Activated CD8-positive, alpha-beta memory T cell treated with anti-CD3 and anti-CD28 coated beads for 4 hours (primary cell): ENCODE results near the gene RNF167.
A peak's percentile ranks its signal among the peaks of the same experiment; 100 is the strongest.

Experiments used
- DNase-seq, 2 donors: peaks; one replicate each; pipeline ENCODE4 v3.0.0-alpha.2; 2020; ENCODE audit warnings: low read depth in 2 of 2

Gene RNF167

DNA sequence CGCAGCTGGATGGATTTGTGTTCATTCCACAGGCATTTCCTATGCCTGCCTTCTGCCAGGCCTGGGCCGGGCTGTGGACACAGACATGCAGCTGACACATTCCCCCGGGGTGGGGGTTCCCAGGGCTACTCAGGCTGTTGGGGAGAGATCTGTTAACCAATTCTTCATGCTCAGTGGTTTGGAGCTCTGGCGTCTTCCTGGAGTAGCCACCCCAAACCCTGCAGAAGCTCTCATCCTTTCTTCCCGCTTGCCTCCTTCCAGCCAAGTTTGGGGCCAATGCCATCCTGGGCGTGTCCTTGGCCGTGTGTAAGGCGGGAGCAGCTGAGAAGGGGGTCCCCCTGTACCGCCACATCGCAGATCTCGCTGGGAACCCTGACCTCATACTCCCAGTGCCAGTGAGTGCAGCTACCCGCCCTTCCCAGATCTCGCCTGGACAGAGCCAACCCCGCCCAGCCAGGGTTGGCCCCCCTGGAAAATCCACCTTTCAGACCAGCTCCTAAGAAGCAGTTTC is 13.4 kb downstream of the RNF167 start:
- DNase-seq: no peak

DNA sequence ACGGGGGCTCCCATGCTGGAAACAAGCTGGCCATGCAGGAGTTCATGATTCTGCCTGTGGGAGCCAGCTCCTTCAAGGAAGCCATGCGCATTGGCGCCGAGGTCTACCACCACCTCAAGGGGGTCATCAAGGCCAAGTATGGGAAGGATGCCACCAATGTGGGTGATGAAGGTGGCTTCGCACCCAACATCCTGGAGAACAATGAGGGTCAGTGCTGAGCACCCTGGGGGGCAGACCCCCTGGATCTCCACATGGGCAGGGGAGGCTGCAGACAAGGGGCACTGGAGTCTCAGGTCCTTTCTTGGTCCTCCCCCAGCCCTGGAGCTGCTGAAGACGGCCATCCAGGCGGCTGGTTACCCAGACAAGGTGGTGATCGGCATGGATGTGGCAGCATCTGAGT is 15.0 kb downstream of the RNF167 start:
- DNase-seq: no peak

DNA sequence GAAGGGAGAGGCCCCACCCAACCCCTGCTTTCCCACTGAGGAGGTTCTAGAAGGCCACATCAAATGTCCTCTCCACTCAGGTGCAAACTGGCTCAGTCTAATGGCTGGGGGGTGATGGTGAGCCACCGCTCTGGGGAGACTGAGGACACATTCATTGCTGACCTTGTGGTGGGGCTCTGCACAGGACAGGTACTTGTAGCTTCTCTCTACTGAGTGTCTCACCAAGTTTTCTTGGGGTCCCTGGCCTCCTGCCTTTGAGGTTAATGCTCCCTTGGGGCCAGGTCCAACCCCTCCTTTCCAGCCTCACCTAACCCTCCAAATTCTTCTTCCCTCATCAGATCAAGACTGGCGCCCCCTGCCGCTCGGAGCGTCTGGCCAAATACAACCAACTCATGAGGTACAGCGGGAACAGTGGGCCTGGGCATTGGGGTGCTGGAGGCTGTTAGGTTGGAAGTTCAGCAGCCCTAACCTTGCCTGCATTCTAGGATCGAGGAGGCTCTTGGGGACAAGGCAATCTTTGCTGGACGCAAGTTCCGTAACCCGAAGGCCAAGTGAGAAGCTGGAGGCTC is 16.5 kb downstream of the RNF167 start:
- no peak for DNase-seq

DNA sequence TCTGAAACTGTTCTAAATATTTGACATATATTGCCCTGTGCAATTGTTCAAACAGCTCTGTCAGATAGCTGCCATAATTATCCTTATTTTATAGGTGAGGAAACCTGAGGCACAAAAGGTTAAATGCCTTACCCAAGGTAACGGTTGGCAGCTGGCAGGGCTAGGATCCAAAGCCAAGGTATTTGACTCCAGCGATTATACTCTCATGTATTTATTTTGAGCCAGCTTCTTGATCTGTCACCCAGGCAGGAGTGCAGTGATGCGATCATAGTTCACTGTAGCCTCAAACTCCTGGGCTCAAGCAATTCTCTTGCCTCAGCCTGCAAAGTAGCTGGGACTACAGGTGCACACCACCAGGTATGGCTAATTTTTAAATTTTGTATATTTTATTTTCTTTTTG is 18.0 kb downstream of the RNF167 start:
- DNase-seq: no peak

DNA sequence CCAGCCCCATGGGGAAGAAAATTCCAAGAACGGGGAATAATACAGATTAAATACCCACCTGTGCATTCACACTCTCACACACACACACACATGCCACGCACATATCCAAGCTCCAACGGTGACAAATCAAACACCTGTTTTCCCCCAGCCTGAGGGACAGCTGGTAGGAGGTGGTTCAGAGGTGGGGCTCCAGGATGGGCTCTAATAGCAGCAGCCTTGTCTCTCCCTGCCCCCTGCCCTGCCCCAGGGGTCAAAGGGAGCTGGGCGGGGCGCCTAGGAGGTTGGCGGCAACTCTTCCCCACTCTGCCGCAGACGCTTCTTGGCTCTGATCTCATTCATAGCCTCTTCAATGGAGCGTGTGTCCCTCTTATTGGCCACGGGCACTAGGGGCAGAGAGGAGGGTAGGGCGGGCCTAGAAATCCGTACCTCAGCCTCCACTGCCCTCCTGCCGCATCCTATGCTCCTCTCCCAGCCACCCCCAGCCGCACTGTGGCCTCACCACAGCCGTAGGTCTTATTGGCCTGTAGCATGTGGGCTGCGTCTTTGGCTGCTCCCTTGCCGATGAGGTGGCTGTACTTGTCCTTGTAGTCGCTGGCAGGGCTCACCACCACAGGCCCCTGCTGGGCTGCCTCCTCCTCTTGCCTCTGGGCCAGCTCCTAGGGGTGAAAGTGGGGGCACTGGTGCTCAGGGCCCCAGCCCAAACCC is 19.3 kb downstream of the RNF167 start:
- DNase-seq: no peak

DNA sequence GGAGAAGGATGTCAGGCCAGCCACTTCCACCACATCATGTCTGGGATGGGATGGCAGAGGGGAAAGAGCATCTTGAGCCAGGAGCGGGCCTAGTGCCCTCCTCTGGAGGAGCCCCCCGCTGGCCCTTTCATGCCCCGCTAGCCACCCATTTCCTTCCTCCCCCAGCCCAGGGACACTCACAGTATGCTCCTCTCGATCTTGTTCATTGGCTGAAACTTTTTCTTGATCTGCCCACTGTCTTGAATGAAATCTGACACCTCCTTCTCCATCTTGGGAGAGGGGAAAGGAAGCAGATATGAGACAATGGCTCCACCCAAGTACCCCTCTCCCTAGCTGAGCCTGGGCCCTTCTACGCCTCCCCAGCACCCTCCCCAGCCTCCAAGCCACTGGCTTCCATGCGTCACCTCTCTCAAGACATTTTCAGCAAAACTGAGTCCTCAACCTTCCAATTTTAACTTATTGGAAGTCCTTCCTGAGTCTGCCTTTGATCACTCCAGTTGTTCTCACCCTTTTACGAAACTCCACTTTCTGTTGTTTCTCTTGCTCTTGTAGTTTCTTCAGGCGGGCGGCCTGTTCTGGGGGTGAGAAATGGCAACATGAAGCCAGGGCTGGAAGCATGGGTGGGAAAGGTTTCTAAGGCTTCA is 20.3 kb downstream of the RNF167 start:
- DNase-seq: no peak

DNA sequence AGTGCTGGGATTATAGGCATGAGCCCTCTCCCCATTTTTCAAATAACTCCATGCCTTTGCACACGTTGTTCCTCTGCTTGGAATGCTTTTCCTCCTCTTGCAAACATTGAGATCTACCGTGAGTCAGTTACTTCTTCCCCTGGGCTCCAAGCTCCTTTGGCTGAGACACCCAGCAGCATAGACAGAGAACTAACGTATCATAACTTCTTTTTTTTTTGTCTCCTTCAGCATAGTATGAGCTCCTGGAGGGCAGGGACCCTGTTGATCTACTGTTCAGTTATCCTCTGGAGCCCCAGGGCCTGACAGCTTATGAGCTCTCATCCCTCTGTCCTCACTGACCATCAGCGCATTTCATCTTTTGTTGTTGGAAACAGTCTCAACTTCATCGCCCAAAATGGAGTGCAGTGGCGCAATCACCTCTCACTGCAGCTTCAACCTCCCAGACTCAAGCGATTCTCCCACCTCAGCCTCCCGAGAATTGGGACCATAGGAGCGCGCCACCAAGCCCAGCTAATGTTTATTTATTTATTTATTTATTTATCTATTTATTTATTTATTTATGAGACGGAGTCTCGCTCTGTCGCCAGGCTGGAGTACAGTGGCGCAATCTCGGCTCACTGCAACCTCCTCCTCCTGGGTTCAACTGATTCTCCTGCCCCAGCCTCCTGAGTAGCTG is 25.4 kb downstream of the RNF167 start:
- DNase-seq: no peak

DNA sequence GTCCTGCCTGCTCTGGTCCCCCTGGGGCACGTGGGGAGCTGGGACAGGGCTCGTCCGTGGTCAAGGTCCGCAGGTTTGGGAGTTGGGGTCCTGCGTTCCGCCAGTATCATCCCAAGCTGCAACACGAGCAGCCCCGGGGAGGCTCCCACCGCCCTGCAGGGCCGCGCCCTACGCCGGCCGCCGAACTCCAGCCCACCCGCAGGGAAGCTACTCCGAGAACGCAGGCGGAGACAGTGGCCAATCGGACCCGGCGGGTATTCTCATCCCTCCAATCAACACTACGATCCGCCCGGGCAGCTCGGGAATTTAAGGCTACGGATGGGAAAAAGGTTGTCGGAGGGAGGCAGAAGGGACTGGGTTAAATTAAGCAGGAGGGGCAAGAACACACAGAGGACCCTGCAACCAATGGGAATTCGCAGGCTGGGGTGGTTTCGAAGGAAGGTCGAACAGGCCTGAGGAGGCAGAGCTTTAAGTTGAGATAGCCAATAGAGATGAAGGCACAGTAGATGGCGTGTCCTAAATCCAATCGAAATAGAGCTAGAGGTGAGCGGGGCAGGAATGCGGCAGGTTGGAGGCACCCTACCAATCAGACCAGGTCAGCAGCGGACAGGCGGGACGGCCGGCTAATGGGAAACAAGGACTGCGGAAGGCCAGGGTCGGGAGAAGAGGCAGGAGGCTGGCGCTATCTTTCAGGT is 26.9 kb downstream of the RNF167 start:
- peak; percentile 81 to 92 for DNase-seq

DNA sequence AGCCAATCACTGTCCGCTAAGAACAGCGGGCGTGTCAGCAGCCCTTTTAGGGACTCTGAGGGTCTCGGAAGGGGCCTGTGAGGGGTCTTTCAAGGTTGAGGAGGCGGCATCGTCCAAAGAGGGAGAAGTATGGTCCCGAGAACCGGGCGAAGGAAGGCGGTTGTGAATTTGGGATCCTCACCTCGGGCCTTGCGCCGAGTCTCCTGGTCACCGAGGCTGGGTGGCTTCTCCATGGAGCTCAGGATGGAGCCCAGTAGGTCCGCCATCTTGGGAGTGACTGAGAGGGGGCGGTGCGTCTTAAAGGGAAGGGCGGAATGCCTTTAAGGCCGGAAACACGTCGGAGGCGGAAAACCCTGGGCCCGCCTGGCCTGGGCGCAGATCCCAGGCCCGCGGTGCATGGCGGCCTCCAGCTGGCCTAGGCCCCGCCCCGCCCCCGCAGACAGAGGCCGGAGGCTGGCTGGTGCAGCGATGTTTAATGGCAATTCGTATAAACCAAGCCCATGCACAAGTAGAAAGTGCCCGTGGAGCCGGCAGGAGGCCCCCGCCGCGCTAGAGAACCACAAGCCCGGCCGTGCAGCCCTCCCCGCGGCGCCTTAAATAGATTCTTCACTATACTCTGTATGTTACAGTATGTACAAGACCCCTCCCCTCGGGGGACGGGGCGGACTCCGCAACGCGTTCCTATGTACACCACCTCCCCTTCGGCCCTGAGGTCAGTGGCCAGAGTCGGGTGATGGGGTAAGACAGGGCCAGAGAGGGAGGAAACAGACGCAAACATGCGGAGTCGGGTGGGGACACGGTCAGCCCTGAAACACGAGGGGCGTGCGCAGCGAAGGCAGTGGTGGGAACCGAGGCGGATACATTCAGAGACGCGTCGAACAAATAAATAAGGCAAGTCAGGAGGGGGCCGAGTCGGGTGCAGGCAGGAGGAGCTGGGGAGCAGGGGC is 27.7 kb downstream of the RNF167 start, which contains the start of gene SPAG7:
TSS of gene SPAG7 (minus strand) at position 279 of the 947 bp plus-strand sequence. CDS start at position 266, 13 bp downstream.
- peak; percentile 84 to 87 for DNase-seq

DNA sequence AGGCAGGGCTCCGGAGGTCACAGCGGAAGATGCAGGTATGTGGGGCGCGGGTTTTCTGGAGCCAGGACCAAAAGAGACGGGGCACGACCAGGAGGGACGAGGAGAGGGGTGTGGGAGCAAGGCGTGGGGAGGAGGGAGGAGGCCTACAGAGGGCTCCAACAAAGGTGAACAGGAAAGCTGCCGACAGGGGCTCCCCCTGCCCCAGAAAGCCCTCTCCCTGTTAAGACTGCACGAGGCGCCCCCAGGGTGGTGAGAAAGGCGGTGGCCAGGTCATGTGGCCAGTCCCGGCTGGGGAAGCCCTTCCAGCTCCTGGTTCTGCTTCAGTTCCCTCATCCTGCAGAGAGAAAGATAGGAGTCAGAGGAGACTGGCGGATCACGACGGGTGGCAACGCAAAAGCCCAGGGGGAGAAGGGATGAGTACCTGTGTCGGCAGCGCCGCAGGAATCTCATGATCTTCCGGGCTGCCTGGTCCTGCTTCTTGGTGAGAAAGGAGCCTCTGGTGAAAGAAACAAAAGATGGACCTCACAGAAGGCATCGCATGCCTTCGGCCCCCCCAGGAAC is 28.5 kb downstream of the RNF167 start:
- DNase-seq: no peak

DNA sequence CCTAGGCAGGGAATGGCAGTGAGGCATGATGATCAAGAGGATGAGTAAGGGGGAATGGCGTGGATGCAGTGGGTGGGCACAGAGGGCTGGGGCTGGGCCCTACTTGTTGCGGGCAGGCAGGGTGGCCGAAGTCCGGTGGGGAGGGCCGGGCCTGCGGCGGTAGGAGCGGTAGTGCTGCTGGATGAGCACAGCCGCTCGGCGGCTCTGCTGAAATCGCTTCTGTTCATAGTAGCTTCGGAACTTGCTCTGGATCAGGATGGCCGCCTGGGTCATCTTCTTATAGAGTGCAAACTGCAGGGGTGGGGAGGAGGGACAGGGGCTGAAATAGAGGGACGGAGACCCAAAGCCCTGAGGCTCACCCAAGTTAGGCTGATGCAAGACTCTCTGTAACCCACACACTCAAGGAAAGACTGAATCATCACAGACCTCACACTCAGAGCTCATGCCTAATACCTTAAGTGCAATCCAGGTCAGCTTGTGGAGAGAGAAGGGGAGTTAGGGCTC is 29.0 kb downstream of the RNF167 start:
- no peak for DNase-seq

DNA sequence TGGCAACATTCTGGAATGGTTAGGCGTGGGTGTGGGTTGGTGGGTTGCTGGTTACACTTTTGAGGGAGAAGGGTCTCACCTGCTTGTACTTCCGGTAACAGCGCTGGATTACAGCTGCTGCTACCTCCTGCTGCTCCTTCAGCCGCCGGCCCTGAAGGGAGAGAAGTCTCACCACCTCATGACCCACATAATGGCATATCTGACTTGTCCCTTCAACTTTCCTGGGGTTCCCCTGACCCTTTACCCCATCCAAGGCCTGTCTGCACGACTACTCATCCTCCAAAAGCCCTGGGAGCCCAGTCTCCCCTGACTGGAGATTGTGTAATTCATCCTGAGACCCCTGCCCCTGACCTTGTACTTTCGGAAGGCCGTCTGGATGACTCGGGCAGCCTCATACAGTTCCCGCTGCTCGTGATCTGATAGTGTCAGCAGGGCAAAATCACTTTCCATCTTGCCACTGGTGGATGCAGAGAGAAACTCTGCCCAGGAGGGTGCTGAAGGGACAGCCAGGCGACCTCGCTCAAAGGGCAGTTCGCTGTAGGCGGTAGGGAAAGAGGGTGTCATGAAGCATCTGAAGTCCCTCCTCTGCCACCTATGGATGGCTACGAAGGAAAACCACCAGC is 29.6 kb downstream of the RNF167 start:
- DNase-seq: no peak

DNA sequence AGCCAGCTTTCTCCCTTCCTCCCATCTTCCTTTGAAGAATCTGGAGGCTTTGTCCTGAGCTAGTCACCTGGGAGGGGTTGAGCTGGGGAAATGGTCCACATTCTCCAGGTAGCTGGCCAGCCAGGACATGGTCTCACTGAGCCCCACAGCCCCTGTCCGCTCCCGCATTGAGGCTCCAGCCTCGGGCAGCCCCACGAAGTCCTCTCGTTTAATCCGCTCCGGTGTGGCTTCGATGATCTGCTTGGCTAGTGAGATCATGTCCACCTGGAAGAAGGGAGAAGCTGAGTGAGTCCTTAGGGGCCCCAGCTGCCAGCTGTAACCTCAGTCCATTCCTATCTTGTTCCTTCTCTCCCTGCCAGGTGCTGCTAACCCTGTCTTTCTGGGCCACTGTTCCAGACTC is 30.2 kb downstream of the RNF167 start:
- DNase-seq: no peak

DNA sequence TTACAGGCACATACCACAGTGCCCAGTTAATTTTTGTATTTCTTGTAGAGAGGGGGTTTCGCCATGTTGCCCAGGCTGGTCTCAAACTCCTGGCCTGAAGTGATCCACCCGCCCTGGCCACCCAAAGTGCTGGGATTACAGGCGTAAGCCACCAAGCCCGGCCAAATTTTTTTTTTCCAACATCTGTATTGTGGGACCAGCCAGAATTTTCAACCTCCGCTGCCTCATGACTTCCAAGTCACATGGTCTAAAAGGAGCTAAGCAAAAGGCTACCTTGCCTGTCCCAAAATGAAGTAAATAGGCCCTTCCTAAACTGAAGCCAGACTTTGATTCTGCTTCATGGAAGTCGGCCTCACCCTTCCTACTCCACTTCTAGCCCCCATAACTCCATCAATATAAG is 31.8 kb downstream of the RNF167 start:
- DNase-seq: no peak

DNA sequence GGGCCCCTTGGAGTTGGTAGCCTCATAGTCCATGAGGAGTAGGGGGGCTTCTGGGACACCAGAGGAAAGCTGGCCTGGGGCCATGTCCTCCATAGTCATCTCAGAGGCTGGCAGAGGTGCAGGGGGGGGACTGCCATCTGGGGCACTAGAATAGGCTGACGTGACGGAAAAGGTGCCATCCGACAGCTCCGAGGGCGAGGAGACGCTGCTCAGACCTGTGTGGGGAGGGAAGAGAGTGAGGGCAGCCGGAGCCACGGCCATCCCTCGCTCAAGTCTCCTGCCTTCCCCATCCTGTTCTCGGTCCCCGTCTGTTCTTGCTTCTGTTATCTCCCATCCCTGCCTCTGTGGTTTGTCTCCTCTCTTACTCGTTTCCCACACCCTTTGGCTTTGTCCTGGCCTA is 32.3 kb downstream of the RNF167 start:
- no peak for DNase-seq

DNA sequence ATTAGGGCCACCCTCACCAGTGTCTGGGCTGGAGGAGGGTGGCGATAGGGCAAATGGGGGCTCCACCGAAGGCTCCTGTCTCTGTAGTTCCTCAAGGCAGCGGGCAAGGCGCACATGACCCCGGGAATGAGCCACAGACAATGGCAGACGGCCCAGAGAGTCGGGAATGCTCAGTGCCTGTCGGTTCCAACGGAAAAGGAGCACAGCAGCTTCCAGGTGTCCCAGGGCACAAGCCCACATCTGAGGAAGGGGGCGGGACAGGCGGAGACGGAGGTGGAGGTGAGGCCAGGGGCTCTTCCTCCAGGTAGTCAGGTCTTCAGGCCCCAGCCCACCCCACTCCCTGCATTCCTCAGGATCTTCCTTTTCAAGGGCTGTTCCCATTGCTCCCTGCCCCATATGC is 32.7 kb downstream of the RNF167 start:
- no peak for DNase-seq

DNA sequence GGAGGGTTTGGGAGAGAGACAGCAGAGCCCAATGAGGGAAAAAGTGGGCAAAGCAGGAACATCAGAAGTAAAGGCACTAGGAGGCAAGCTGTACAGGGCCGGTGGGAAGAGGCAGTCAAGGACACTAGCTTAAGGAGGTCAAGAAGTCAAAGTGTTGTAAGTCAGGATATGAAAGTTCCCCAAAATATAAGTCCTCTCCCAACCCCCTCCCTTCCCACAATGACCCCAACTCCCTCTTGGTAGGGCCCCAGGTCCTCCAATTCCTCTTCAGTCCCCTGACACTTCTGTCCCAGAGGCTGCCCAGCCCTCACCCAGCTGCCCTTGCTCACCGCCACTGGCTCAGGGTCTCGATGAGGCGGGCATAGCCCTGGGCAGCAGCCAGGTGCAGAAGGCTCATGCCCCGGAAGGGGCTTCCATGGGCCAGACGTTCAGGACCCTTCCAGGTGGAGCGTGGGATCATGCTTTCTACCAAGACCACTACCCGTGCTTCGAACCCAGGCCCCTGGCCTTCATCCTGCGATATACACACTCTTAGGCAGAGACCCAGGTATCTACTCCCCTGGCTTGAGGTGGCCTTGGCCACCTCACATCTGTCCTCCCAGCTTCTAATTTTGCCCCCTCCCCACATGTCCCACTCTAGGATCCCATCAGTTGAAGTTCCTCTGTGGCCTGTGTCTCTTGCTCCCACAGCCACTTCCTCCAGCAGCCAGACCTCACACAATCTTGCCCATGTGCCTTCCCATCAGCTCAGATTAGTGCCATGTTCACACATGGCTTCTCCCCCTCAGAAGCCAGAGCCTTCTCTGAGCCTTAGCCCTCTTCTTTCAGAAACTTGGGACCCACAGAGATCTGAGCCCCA is 33.4 kb downstream of the RNF167 start:
- DNase-seq: no peak

DNA sequence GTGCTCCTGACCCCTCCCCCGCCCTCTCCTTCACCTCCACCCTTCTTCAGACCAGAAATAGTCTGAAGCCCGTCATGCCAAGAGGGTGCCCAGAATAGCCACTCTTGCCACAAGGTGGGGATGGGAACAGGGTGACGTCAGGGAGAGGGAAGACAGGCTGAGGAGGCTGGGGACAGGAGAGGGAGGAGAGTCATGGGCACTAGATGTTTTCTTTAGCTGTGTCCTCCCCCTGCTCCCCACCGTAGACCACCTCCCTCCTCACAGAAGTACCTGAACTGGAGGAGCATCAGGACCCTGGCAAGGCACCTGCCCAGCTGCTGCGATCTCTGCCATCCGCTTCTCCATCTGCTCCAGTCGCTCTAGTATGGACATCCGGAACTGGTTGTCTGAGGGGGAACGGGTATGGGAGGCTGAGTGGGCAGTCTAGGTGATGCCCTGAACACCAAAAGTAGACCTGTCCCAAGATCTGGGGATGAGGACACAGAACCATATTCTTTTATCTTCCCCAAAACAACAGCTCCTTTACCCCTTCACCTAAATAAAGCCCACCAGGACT is 34.1 kb downstream of the RNF167 start:
- no peak for DNase-seq
